MG63 (cell line): ENCODE results near the gene GDAP1L1. TPM values are rescaled to one million over a fixed set of nuclear protein-coding genes. Genes with fewer than 3 reads are reported as not detected.
A peak's percentile ranks its signal among the peaks of the same experiment; 100 is the strongest.
"Not testable (repeated sequence)": the region's sequence is repeated elsewhere in the genome, so short reads cannot be mapped to it uniquely, and the experiment has no call there.

Experiments used
- DNase-seq: peaks from one replicate; pipeline ENCODE4 v3.0.0-alpha.2; 2020
- H3K27me3 ChIP-seq: fragments of 250-450 bp; sonication (Bioruptor Pico); 2 replicates; pipeline ENCODE4 v1.5.1; 2020; ENCODE audit warnings: mild to moderate bottlenecking, moderate library complexity
- H3K36me3 ChIP-seq: fragments of 250-450 bp; sonication (Bioruptor Pico); 2 replicates; pipeline ENCODE4 v1.5.1; 2020; ENCODE audit warnings: mild to moderate bottlenecking, moderate library complexity
- H3K4me3 ChIP-seq: fragments of 250-450 bp; sonication (Bioruptor Pico); 2 replicates; pipeline ENCODE4 v1.5.1; 2020; ENCODE audit warnings: mild to moderate bottlenecking, moderate library complexity
- H3K9me3 ChIP-seq: fragments of 250-450 bp; sonication (Bioruptor Pico); 2 replicates; pipeline ENCODE4 v1.5.1; 2020; ENCODE audit warnings: mild to moderate bottlenecking, moderate library complexity
- total RNA-seq: library from RNA; depleted of rRNA; stranded (reverse); fragments of >200 nt; shearing (Covaris generic); gene quantifications from 2 replicates; pipeline ENCODE4 v1.2.3, GENCODE V29; 2014; ENCODE audit warnings: low replicate concordance; rRNA removed

Gene GDAP1L1
- total RNA-seq, 1 experiment from 2014 or later: not detected

DNA sequence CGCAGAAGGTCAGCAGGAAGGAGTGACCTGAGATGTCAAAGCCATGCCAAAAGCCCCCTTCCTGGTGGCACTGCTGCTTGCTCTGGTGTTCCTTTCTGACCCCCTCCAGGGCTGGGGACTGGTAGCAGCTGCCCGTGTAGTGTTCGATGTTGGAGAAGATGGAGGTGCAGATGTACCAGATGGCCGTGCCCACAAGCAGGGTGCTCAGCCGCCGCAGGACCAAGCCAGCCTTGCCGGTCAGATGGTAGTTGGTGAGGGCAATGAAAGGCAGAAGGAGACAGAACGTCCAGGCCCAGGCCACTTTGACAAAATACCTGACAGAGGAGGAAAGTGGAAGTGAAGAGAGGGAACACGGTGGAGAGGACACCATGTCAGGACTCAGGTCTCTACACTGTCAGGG is 59.8 kb downstream of the GDAP1L1 start:
- no peak for DNase-seq
- Histone ChIP-seq H3K9me3 (no peaks in the 10 kb centered on the region), H3K36me3 (peaks cover 7% of the 10 kb centered on the region), H3K4me3 (no peak overlapping the region), H3K27me3 (no peaks in the 10 kb centered on the region)

DNA sequence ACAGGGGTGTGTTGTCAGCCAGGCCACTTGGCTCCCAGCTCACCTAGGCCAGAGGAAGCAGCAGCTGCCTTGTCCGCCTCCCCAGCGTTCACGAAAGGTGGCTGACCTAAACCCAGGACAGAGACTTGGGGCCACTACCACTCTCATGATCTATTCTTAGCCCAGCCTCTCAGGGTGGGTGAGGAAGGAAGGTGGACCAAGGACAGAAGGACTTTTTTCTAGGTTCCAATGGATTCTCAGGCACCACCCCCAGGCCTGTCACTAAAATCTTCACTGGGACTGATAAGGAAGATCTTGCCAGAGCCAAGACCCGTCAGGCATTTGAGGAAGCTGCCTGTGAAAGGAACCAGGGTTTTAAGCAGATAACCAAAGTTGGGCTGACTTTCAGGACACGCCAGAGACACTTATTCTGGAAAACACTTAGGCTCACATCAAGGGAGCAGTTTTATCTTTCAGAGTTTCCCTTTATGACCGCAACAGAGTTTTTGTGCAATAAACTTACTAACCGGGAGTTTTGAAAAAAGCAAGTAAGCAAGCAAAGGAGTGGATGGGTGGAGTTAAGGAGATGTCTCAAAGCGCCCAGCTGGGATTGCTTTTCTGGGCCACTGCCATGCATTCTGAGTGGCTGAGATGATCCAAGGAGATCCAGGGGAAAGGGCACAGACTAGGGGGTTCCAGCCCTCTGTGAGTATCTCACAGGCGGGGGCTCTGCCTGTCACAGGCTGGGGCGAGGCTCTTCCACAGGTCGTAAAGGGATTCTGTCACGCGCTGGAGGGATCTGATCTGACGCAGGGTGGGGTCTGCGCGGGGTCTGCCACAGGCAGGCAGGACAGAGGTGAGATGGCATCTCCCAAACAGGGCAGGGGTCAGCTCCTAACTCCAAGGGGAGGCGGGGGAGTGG is 62.9 kb downstream of the GDAP1L1 start:
- DNase-seq: peak; percentile 76
- peak overlapping the region; percentile 92 for H3K4me3 ChIP-seq
- peaks cover 3% of the 10 kb centered on the region; the same call in 1 of the 2 replicates for H3K36me3 ChIP-seq

DNA sequence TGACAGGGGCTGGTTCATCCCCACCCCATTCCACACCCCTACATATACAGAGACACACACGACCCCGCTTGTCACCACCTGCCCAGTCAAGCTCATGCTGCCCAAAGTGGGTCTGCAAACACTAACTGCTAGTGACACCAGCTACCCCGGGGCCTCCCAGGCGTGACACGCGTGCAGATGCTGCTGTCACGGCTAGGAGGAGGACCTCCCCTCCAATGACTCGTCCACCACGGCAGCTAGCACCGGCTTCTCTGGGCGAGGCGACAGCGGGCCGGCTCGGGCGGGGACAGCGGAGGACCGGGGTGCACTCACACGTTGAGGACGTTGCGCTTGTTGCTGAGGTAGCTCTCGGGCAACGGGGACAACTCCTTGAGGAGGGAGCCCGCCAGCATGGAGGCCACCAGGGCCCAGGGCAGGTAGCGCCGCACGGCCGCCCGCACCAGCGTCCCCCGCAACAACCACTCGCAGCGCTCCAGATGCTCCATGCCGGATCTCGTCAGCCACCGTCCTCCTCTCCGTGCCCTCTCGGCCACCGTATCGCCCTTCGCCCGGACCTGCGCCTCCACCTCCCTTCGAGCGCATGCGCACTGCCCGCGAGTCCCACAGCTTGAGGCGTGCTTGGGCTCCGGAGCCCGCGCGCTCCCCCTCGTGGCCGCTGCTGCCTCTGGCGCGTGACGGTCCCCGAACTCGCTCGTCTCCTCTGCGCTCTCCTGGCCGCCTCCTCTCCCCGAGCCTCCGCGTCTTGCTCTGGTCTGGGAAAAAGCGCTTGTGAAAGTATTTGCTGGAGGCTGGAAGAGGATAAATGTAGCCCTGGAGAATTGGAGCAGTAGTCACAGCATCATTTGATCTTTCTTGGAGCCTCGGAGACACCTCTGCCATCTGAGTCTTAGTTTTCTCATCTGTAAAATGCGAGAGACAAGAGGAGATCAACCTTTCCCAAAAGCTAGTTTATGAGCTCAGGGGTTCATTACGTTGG is 63.8 kb downstream of the GDAP1L1 start, which contains the start of gene FITM2:
TSS of gene FITM2 (minus strand) at position 539 of the 976 bp plus-strand sequence. CDS start at position 485, 54 bp downstream.
- Histone ChIP-seq H3K4me3 (peak within 1 kb of the TSS; percentile 92), H3K27me3 (no peaks in the 10 kb centered on the region), H3K36me3 (peaks cover 3% of the 10 kb centered on the region; the same call in 1 of the 2 replicates), H3K9me3 (peaks cover 2% of the 10 kb centered on the region; the same call in 1 of the 2 replicates)
- peak; percentile 99 for DNase-seq

More for the DNA sequence above, 62.9 kb downstream of the GDAP1L1 start:
- H3K9me3 ChIP-seq: peaks cover 2% of the 10 kb centered on the region; the same call in 1 of the 2 replicates
- no peaks in the 10 kb centered on the region for H3K27me3 ChIP-seq

DNA sequence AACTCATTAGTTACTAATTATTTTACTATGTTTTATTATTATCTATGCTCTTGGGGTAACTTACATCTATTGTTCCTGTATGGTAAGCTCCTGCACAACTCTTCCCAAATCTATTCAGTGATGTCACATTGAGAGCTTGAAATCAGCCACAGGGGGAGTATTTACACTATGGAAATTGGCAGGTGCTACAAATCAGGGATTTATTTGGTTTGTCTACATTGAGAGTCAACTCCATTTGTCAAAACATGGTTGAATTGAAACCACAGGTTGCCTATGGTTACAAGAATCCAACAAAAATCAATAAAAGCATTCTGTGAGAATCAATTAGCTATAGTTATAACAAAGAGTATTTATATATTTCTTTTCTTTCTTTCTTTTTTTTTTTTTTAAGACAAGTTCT is 67.8 kb downstream of the GDAP1L1 start:
- Histone ChIP-seq H3K27me3 (no peaks in the 10 kb centered on the region), H3K36me3 (no peaks in the 10 kb centered on the region), H3K9me3 (peaks cover 2% of the 10 kb centered on the region), H3K4me3 (no peak overlapping the region)
- DNase-seq: no peak

DNA sequence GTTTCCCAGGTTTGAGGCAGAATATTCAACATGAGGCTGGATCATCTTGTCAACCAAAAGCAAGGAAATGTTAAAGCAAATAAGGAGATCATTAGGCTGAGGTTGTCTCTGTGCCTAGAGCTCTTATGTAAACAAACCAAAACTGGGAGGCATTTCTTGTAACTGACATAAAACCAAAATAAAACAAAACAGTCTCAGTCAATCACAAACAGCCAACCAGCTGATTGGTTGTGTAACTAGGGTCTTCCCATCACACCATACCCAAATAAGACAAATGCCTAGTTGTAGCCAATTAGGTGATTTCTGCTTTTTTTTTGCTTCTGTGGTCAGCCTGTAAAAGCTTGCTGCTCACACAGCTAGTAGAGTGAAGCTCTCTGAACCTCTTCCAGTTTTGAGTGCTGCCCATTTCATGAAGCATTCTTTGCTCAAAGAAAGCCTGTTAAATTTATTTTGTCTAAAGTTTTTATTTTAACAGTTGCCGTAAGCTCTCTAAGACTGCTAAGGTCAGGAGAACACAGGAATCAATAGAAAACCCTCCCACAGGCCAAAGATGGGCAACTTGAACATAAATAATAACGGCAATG is 72.8 kb downstream of the GDAP1L1 start:
- no peak overlapping the region for H3K4me3 ChIP-seq
- DNase-seq: no peak
- peaks cover 6% of the 10 kb centered on the region for H3K9me3 ChIP-seq
- H3K36me3 ChIP-seq: no peaks in the 10 kb centered on the region
- no peaks in the 10 kb centered on the region for H3K27me3 ChIP-seq

DNA sequence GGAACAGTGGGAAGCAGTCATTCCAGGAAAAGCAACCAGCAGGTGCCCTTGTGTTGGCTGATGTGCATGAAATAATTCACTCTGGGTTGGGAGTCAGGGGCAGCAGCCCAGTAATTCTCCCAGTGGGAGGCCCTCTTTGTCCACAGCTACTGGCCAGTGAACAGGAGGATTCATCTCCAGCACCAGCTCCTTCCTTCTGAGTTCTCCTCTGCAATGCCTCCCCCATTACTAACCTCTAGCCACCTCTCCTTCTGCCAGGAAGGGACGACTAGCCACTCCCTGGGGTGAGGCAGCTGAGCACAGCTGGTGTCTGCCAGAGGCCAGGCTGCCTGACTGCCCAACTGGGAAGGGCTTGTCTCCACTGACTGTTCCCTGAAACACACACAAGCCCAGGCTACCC is 77.2 kb downstream of the GDAP1L1 start:
- peak; percentile 98 for DNase-seq
- H3K36me3 ChIP-seq: no peaks in the 10 kb centered on the region
- H3K27me3 ChIP-seq: no peaks in the 10 kb centered on the region
- H3K9me3 ChIP-seq: peaks cover 5% of the 10 kb centered on the region; the same call in 1 of the 2 replicates
- no peak overlapping the region for H3K4me3 ChIP-seq

DNA sequence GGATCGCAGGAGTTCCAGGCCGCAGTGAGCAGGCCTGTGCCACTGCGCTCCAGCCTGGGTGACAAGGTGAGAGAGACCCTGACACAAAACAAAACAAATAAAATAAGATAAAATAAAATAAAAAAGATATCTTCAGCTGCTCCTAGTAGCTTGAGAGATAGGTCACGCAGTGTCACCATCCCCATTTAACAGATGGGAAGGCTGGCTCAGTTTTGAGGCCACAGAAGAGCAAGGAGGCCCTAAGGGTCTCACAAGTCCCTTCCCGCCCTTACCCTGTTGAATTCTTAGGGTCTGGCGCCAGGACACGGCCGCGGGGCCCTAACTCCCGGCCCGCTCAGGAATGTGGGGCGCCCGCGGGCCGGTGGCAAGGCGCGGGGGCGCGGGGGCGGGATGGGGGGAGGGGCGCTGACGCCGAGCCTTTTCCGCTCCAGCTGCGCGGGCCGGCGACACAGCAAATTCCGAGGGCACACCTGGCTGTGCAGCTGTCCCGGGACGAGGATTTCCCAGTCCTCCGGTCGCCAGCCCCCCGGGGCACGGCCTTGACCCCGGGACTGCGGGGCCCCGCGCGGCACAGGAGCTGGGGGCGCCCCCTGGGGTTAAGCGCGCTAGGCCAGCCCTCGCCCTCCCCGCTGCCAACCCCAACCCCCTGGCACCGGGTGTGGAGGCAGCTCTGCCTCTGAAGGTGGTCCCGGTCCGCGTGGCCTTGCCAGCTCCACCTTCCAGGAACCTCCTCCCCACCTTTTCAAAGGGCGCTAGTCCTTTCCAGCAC is 79.5 kb downstream of the GDAP1L1 start:
- Histone ChIP-seq H3K36me3 (no peaks in the 10 kb centered on the region), H3K9me3 (no peaks in the 10 kb centered on the region), H3K4me3 (no peak overlapping the region), H3K27me3 (no peaks in the 10 kb centered on the region)
- no peak for DNase-seq

DNA sequence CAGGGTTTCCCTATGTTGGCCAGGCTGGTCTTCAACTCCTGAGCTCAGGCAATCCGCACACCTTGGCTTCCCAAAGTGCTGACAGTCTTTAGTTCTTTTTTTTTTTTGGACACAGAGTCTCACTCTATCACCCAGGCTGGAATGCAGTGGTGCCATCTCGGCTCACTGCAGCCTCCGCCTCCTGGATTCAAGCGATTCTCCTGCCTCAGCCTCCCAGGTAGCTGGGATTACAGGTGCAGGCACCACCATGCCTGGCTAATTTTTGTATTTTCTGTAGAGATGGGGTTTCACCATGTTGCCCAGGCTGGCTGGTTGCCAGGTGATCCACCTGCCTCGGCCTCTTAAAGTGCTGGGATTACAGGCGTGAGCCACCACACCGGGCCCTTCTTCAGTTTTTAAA is 80.6 kb downstream of the GDAP1L1 start:
- not testable (repeated sequence) for H3K9me3 ChIP-seq, H3K4me3 ChIP-seq, DNase-seq, H3K36me3 ChIP-seq, H3K27me3 ChIP-seq

DNA sequence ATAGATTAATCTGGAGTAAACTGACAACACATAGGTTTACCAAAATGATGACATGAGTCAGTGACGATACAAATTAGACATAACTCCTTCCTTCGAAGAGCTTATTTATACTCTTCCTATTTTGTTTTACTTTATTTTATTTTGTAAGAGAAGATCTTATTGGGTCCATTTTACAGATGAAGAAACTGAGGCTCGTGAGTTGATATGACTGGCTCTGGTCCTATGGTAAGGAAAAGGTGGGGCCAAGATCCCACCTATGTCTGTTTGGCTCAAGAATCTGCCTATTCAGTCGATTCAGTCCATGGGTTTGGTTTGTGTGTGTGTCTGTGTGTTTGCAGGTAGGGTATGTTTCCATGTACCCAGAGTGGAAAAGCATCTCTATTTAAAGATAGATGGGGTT is 81.3 kb downstream of the GDAP1L1 start:
- no peaks in the 10 kb centered on the region for H3K9me3 ChIP-seq
- no peaks in the 10 kb centered on the region for H3K36me3 ChIP-seq
- H3K4me3 ChIP-seq: no peak overlapping the region
- DNase-seq: no peak
- H3K27me3 ChIP-seq: no peaks in the 10 kb centered on the region

Other genes starting within 250 kb of the GDAP1L1 start
- 6.5 and 9.9 TPM in 2 replicates for gene JPH2, start 60.1 kb upstream of the GDAP1L1 start, total RNA-seq
- gene OSER1, start 36.5 kb upstream of the GDAP1L1 start, total RNA-seq: 67.5 and 81.1 TPM in 2 replicates
- gene FITM2, start 63.9 kb downstream of the GDAP1L1 start, total RNA-seq: 4.8 and 7.6 TPM in 2 replicates
- gene R3HDML, start 89.7 kb downstream of the GDAP1L1 start, total RNA-seq: not detected in 2 replicates
- not detected in 2 replicates for gene HNF4A, start 108.4 kb downstream of the GDAP1L1 start, total RNA-seq
- gene TTPAL, start 228.6 kb downstream of the GDAP1L1 start, total RNA-seq: 5.8 and 12.9 TPM in 2 replicates